Measurements from ENCODE around the gene CDKN2B.
"Not testable (repeated sequence)": the region's sequence is repeated elsewhere in the genome, so short reads cannot be mapped to it uniquely, and the experiment has no call there.

The CDKN2B gene

DNA sequence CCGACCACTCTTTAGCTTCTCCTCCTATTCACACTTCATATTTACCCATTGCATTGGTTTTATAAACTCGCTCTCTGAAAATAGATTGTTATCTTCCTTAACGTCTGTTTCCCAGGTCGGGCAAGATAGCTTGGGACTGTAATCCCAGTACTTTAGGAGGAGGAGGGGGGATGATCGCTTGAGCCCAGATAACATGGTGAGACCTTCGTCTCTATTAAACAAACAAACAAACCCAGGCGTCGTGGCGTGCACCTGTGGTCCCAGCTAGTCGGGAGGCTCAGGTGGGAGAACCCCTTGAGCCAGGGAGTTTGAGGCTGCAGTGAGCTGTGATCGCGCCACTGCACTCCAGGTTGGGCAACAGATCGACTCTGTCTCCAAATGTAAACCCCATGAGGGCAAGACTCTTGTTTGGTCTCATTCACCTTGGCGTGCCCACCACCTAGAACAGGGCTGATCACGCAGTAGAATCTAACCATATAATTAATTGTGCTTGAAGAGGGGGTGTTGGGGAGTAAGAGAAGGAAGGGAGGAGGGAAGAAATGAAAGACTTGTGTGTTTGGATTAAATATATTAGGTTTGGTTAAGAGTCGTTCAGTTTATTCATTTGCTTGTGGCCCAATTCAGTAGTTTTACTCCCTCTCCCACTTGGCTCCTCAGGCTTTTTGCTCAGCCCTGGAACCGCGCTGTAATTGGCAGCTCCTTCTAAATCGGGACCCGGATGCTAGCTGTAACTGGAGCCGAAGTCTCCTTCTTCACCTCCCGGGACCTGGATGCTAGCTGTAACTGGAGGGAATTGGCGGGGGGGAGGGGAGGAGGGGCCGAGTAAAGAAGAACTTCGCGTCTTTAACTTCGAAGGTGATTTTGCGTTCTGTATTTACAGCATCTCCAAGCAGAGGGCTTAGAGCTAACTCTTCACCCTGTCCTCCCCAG lies 39.8 kb downstream of the CDKN2B start:
- Mint-ChIP-seq H3K27ac (peak overlapping the region; percentile 46), H3K27me3 (peaks cover 68% of the 10 kb centered on the region), H3K4me3 (peak overlapping the region; percentile 27), H3K9me3 (peaks cover 27% of the 10 kb centered on the region), H3K4me1 (peaks cover 21% of the 10 kb centered on the region), H3K36me3 (peaks cover 10% of the 10 kb centered on the region)

DNA sequence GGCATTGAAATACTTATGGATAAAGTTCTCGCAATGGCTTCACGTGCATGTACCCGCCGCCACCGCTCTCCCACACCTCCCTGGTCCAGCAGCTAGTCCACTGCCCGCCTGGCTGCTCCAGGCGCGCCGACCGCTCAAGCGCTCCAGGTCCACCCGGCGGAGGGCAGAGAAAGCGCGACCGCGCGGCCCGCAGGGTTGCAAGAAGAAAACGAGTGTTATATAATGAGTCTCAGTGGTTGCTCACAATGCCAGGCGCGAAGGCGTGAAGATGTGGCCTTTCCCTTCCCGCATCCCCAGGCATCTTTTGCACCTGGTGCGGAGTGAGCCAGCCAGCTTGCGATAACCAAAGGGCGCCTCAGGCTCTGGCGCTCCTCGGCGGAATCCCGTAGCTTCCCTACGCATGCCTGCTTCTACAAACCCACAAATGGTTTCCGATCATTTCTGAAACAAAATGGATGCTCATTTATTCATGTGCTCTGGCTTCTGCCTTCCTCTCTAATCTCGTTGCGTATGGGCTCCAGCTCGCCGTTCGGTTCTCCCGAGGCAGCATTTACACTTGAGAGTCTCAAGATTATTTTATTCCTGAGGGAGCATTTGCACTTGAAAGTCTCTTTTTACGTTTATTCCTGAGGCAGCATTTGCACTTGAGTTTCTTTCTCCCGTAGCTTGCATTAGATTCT lies 40.6 kb downstream of the CDKN2B start:
- Mint-ChIP-seq H3K4me3 (peak overlapping the region; percentile 27), H3K27ac (peak overlapping the region; percentile 46), H3K4me1 (peaks cover 19% of the 10 kb centered on the region), H3K36me3 (peaks cover 10% of the 10 kb centered on the region), H3K27me3 (peaks cover 71% of the 10 kb centered on the region), H3K9me3 (peaks cover 27% of the 10 kb centered on the region)

DNA sequence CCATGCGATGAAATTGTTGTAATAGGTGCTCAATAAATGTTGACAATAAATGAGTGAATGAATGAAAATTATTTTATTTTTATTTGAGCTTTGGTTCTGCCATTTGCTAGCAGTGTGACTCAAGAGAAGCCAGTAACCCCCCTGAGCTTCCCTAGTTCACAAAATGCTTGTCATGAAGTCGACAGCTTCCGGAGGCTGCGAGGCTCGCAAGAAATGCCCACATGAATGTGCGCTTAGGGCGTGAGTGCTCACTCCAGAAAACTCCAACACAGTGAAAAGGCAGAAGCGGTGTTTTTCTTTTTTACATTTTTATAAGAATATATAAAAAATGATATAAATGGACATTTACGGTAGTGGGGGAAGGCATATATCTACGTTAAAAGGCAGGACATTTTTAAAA lies 41.4 kb downstream of the CDKN2B start:
- no peak overlapping the region for H3K4me3 Mint-ChIP-seq
- H3K9me3 Mint-ChIP-seq: peaks cover 27% of the 10 kb centered on the region
- peaks cover 19% of the 10 kb centered on the region for H3K4me1 Mint-ChIP-seq
- peaks cover 10% of the 10 kb centered on the region for H3K36me3 Mint-ChIP-seq
- no peak overlapping the region for H3K27ac Mint-ChIP-seq
- H3K27me3 Mint-ChIP-seq: peaks cover 76% of the 10 kb centered on the region

DNA sequence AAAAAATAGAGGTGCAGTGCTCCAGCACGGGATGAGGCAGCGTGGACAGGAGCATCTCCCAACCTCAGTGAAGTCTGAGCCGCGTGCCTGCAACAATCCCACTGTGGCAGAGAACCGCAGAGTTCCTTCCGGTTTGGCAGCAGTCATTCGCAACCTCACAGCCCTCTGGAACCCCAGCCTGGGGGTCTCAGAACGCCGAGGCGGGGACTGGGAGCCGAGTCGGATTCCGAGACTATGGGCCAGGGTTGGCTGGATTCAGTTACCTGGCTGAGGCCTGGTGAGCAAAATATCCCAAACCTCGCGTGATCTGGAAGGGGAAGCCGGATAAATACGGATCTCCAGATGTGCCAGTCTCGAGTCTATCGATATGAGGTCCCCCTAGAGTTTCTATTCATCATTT lies 41.9 kb downstream of the CDKN2B start:
- Mint-ChIP-seq H3K36me3 (peaks cover 10% of the 10 kb centered on the region), H3K4me3 (no peak overlapping the region), H3K27me3 (peaks cover 74% of the 10 kb centered on the region), H3K4me1 (peaks cover 19% of the 10 kb centered on the region), H3K9me3 (peaks cover 22% of the 10 kb centered on the region), H3K27ac (no peak overlapping the region)

DNA sequence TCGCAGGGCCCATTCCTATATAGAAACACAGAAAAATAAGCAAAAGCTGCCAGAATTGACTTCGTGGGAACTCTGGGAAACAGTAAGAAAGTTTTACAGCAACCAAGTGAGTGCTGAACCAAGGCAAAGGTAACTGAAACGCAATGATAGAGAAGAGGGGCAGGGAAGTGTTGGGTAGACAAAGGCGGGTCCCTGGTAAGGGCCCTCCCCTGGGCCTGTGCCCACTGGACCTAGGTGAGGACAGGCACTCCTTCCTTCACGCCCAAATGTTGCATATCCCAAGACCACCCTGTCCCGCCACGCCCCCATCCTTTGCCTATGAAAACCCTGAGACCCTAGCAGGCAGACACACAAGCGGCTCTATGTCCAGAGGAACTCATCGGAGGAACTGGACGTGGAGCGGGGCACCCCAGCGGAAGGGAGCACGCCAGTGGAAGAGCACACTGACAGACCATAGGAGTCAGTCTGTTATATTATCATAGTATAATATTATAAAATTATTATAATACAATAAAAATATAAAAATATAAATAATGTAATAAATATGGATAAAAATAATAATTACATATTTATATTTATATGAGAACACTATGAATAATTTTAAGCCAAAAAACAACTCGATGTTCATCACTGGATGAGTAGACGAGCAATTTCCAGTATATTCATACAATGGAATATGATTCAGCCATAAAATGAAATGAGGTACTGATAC lies 42.8 kb downstream of the CDKN2B start:
- Mint-ChIP-seq H3K4me3 (peak overlapping the region; percentile 0), H3K36me3 (peaks cover 10% of the 10 kb centered on the region), H3K4me1 (peaks cover 19% of the 10 kb centered on the region), H3K27ac (peak overlapping the region; percentile 71), H3K27me3 (peaks cover 73% of the 10 kb centered on the region), H3K9me3 (peaks cover 22% of the 10 kb centered on the region)

DNA sequence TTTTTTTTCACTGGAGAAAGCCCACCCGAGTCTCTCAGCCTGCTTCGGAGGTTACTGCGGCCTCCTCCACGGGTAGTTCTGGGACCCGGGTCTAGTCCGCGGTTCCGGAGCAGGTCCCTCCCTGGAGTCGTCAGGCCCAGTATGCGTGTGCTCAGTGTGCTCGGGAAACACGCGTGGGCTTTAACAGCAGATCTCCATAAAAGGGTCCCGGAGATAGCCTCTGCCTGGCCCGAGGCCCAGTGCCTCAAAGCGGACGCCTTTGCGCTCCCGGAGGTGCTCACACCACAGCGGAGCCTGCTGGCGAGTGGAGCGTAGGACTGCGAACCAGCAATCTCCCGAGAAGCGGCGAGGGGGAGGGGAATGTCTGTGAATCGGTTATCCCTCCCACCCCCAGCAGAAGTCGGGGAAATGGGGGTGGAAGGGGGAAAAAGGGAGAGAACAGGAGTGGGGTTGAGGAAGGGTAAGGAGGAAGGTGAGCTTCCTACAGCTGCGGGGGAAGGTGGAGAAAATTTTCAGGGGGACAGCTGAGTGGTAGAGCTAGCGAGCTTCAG lies 43.6 kb downstream of the CDKN2B start:
- H3K9me3 Mint-ChIP-seq: peaks cover 22% of the 10 kb centered on the region
- H3K4me3 Mint-ChIP-seq: peak overlapping the region; percentile 55
- H3K4me1 Mint-ChIP-seq: peaks cover 19% of the 10 kb centered on the region
- H3K27me3 Mint-ChIP-seq: peaks cover 71% of the 10 kb centered on the region
- H3K27ac Mint-ChIP-seq: no peak overlapping the region
- H3K36me3 Mint-ChIP-seq: peaks cover 10% of the 10 kb centered on the region

DNA sequence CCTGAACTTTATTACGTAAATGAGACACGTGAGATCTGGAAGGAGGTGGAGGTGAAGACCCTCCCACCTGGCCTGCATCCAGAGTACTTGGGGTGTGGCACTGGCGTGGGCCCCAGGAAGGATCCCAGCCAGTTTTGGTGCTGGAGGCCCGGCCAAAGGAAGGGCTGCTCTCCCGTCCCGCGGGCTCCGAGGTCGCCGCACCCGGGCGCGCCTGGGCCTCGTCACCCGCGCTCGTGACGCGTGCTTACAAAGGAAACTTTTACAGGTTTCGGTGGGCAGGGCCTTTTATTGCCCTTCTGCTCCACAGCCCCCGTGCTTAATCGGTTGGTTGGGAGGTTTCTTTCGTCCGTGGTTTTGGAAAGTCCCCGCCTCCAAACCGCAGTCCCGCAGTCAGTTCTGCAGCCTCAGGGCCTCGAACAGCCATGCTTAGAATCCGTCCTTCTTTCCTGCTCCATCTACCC lies 44.1 kb downstream of the CDKN2B start:
- Mint-ChIP-seq H3K4me1 (peaks cover 19% of the 10 kb centered on the region), H3K27me3 (peaks cover 69% of the 10 kb centered on the region), H3K27ac (no peak overlapping the region), H3K36me3 (peaks cover 9% of the 10 kb centered on the region), H3K4me3 (peak overlapping the region; percentile 55), H3K9me3 (peaks cover 19% of the 10 kb centered on the region)

- Mint-ChIP-seq H3K4me3 (no peak overlapping the region), H3K27ac (no peak overlapping the region), H3K36me3 (no peaks in the 10 kb centered on the region), H3K27me3 (peaks cover 51% of the 10 kb centered on the region), H3K4me1 (peaks cover 12% of the 10 kb centered on the region), H3K9me3 (peaks cover 6% of the 10 kb centered on the region)
These were observed 47.5 kb downstream of the CDKN2B start for GRCh38 chr9:21961569-21961968.

DNA sequence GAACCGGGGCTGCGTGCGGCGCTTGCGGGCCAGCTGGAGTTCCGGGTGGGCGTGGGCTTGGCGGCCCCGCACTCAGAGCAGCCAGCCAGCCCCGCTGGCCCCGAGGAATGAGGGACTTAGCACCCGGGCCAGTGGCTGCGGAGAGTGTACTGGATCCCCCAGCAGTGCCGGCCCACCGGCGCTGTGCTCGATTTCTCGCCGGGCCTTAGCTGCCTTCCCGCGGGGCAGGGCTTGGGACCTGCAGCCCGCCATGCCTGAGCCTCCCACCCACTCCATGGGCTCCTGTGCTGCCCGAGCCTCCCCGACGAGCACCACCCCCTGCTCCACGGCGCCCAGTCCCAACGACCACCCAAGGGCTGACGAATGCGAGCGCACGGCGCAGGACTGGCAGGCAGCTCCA lies 49.8 kb downstream of the CDKN2B start:
- H3K4me1 Mint-ChIP-seq, H3K36me3 Mint-ChIP-seq, H3K4me3 Mint-ChIP-seq, H3K9me3 Mint-ChIP-seq, H3K27ac Mint-ChIP-seq: not testable (repeated sequence)
- peaks cover 34% of the 10 kb centered on the region for H3K27me3 Mint-ChIP-seq

GRCh38 chr9:21958833-21959232 lies 50.3 kb downstream of the CDKN2B start:
- no peak overlapping the region for H3K4me3 Mint-ChIP-seq
- no peaks in the 10 kb centered on the region for H3K4me1 Mint-ChIP-seq
- H3K27ac Mint-ChIP-seq: no peak overlapping the region
- H3K9me3 Mint-ChIP-seq: no peaks in the 10 kb centered on the region
- H3K27me3 Mint-ChIP-seq: peaks cover 33% of the 10 kb centered on the region
- no peaks in the 10 kb centered on the region for H3K36me3 Mint-ChIP-seq

Measured in activated naive CD4-positive, alpha-beta T cell treated with anti-CD3 and anti-CD28 coated beads, Interleukin-2, amount 50 U/mL, for 24 hours (primary cell).